SK-N-SH treated with all-trans-retinoic acid at 6 μM for 48 hours (cell line): ENCODE data around the gene AKNA.

ENCODE experiments used
- ATAC-seq: fragments of 200-7000 bp; cut with Tn5 transposase; 3 replicates; pipeline ENCODE4 v1.9.1; 2020; ENCODE audit warnings: mild to moderate bottlenecking, moderate library complexity
- ARNTL ChIP-seq: fragments of 450-650 bp; formaldehyde crosslinking; IDR thresholded peaks from 2 replicates; pipeline ENCODE4 v1.5.0; 2020; ENCODE audit warnings: low read depth, mild to moderate bottlenecking, moderate library complexity, borderline replicate concordance
- BACH2 ChIP-seq: fragments of 250-450 bp; sonication (Bioruptor Pico); IDR thresholded peaks from 2 replicates; pipeline ENCODE4 v1.9.0; 2021; ENCODE audit warnings: mild to moderate bottlenecking, borderline replicate concordance
- CREB5 ChIP-seq: fragments of 250-450 bp; sonication (Bioruptor Pico); IDR thresholded peaks from 2 replicates; pipeline ENCODE4 v1.5.1; 2020; ENCODE audit warnings: low read depth, mild to moderate bottlenecking, moderate library complexity
- CSDC2 ChIP-seq: fragments of 250-450 bp; sonication (Bioruptor Pico); IDR thresholded peaks from 2 replicates; pipeline ENCODE4 v1.5.0; 2020; ENCODE audit warnings: mild to moderate bottlenecking, moderate library complexity
- CSRNP3 ChIP-seq: fragments of 250-450 bp; sonication (Bioruptor Pico); IDR thresholded peaks from 2 replicates; pipeline ENCODE4 v1.5.1; 2021; ENCODE audit warnings: mild to moderate bottlenecking, moderate library complexity
- ESRRG ChIP-seq: fragments of 250-450 bp; sonication (Bioruptor Pico); IDR thresholded peaks from 2 replicates; pipeline ENCODE4 v1.6.1; 2021; ENCODE audit warnings: mild to moderate bottlenecking
- GLIS3 ChIP-seq: fragments of 250-450 bp; sonication (Bioruptor Pico); IDR thresholded peaks from 2 replicates; pipeline ENCODE4 v1.5.0; 2020; ENCODE audit warnings: mild to moderate bottlenecking, moderate library complexity
- ISL1 ChIP-seq: fragments of 250-450 bp; sonication (Bioruptor Pico); IDR thresholded peaks from 2 replicates; pipeline ENCODE4 v2.1.2; 2022; ENCODE audit warnings: mild to moderate bottlenecking, moderate library complexity
- OSR1 ChIP-seq: fragments of 250-450 bp; sonication (Bioruptor Pico); IDR thresholded peaks from 2 replicates; pipeline ENCODE4 v1.8.0; 2022; ENCODE audit warnings: moderate library complexity, mild to moderate bottlenecking, inconsistent platforms
- PATZ1 ChIP-seq: fragments of 250-450 bp; sonication (Bioruptor Pico); IDR thresholded peaks from 2 replicates; pipeline ENCODE4 v1.8.0; 2020; ENCODE audit warnings: mild to moderate bottlenecking, moderate library complexity, borderline replicate concordance
- POU6F1 ChIP-seq: fragments of 250-450 bp; sonication (Bioruptor Pico); IDR thresholded peaks from 2 replicates; pipeline ENCODE4 v1.8.0; 2021; ENCODE audit warnings: low read depth, mild to moderate bottlenecking, moderate library complexity, borderline replicate concordance
- PPARA ChIP-seq: fragments of 250-450 bp; sonication (Bioruptor Pico); IDR thresholded peaks from 2 replicates; pipeline ENCODE4 v1.5.0; 2020; ENCODE audit warnings: mild to moderate bottlenecking, borderline replicate concordance
- RARB ChIP-seq: fragments of 250-450 bp; sonication (Bioruptor Pico); IDR thresholded peaks from 2 replicates; pipeline ENCODE4 v1.8.0; 2021; ENCODE audit warnings: mild to moderate bottlenecking, moderate library complexity
- SNAI2 ChIP-seq: fragments of 250-450 bp; sonication (Bioruptor Pico); IDR thresholded peaks from 2 replicates; pipeline ENCODE4 v1.5.0; 2020; ENCODE audit warnings: mild to moderate bottlenecking, moderate library complexity
- TCF4 ChIP-seq: fragments of 250-450 bp; sonication (Bioruptor Pico); IDR thresholded peaks from 2 replicates; pipeline ENCODE4 v1.8.0; 2021; ENCODE audit warnings: mild to moderate bottlenecking, moderate library complexity, borderline replicate concordance
- TOX ChIP-seq: fragments of 250-450 bp; sonication (Bioruptor Pico); IDR thresholded peaks from 2 replicates; pipeline ENCODE4 v1.8.0; 2021; ENCODE audit warnings: mild to moderate bottlenecking, moderate library complexity, borderline replicate concordance
- TSHZ2 ChIP-seq: fragments of 250-450 bp; sonication (Bioruptor Pico); IDR thresholded peaks from 2 replicates; pipeline ENCODE4 v1.5.0; 2020; ENCODE audit warnings: mild to moderate bottlenecking, moderate library complexity
- ZC3H10 ChIP-seq: fragments of 250-450 bp; sonication (Bioruptor Pico); IDR thresholded peaks from 2 replicates; pipeline ENCODE4 v1.5.1; 2021; ENCODE audit warnings: mild to moderate bottlenecking, moderate library complexity
- ZFP3 ChIP-seq: fragments of 250-450 bp; sonication (Bioruptor Pico); IDR thresholded peaks from 2 replicates; pipeline ENCODE4 v1.5.0; 2020; ENCODE audit warnings: mild to moderate bottlenecking, moderate library complexity
- ZFP30 ChIP-seq: fragments of 450-650 bp; formaldehyde crosslinking; IDR thresholded peaks from 2 replicates; pipeline ENCODE4 v1.5.0; 2022; ENCODE audit warnings: mild to moderate bottlenecking, moderate library complexity
- ZNF565 ChIP-seq: fragments of 450-650 bp; formaldehyde crosslinking; conservative IDR thresholded peaks from 2 replicates; pipeline ENCODE4 v1.5.0; 2020; ENCODE audit warnings: low read depth, mild to moderate bottlenecking, moderate library complexity
- ZNF70 ChIP-seq: fragments of 450-650 bp; formaldehyde crosslinking; IDR thresholded peaks from 2 replicates; pipeline ENCODE4 v1.5.0; 2020; ENCODE audit warnings: mild to moderate bottlenecking, moderate library complexity

AKNA gene

GRCh38 chr9:114369216-114370130 is 18.3 kb downstream of the AKNA start:
- ATAC-seq = no peak
- TF ChIP-seq RARB (CRISPR knock-in tag) = no peak
- no peak for TF ChIP-seq ZNF70 (CRISPR knock-in tag)
- TF ChIP-seq SNAI2 (CRISPR knock-in tag) = no peak
- TF ChIP-seq PATZ1 (CRISPR knock-in tag) = no peak
- no peak for TF ChIP-seq BACH2 (CRISPR knock-in tag)
- TF ChIP-seq CREB5 (CRISPR knock-in tag) = no peak
- TF ChIP-seq ISL1 = no peak
- TF ChIP-seq ZFP30 (CRISPR knock-in tag) = no peak
- no peak for TF ChIP-seq TSHZ2
- no peak for TF ChIP-seq TOX (CRISPR knock-in tag)
- TF ChIP-seq POU6F1 (CRISPR knock-in tag) = no peak
- no peak for TF ChIP-seq OSR1 (CRISPR knock-in tag)
- no peak for TF ChIP-seq TCF4
- TF ChIP-seq ZNF565 (CRISPR knock-in tag) = no peak
- no peak for TF ChIP-seq CSDC2 (CRISPR knock-in tag)
- no peak for TF ChIP-seq GLIS3
- TF ChIP-seq PPARA = no peak
- TF ChIP-seq ARNTL (CRISPR knock-in tag) = no peak
- TF ChIP-seq ESRRG = no peak

- TF ChIP-seq SNAI2 (CRISPR knock-in tag) (no peak), ISL1 (no peak), ZFP30 (CRISPR knock-in tag) (no peak), CREB5 (CRISPR knock-in tag) (no peak), OSR1 (CRISPR knock-in tag) (no peak)
- ATAC-seq = no peak
Observed at GRCh38 chr9:114367772-114368569, 19.8 kb downstream of the AKNA start.

- ATAC-seq = no peak
- TF ChIP-seq RARB (CRISPR knock-in tag) (no peak), ARNTL (CRISPR knock-in tag) (no peak), GLIS3 (no peak), CSRNP3 (CRISPR knock-in tag) (no peak), PATZ1 (CRISPR knock-in tag) (no peak), CSDC2 (CRISPR knock-in tag) (no peak), TCF4 (no peak), BACH2 (CRISPR knock-in tag) (no peak), TOX (CRISPR knock-in tag) (no peak), ZFP3 (no peak), ZC3H10 (CRISPR knock-in tag) (no peak), ZNF565 (CRISPR knock-in tag) (no peak)
Observed at GRCh38 chr9:114367366-114367765, 20.4 kb downstream of the AKNA start.
